Neural cell (in vitro differentiated cells): Measurements from ENCODE around the gene SCAF4. TPM values are rescaled to one million over a fixed set of nuclear protein-coding genes. Genes with fewer than 3 reads are reported as not detected.

ENCODE experiments used
- H2AFZ ChIP-seq: fragments of 200-600, 300-800 bp; sonication (generic), shearing (Covaris generic); 2 replicates; pipeline ENCODE4 v1.6.0; 2014; ENCODE audit warnings: low read depth, mild to moderate bottlenecking, antibody characterized with exemption, low read length, moderate library complexity
- H3F3A ChIP-seq: fragments of 200-600 bp; shearing (Covaris generic); 2 replicates; pipeline ENCODE4 v1.6.1; 2016; ENCODE audit warnings: mild to moderate bottlenecking, moderate library complexity, mixed read lengths, antibody characterized with exemption, low read length; ENCODE audit not compliant: insufficient read depth, poor library complexity, severe bottlenecking
- H3K27ac ChIP-seq: fragments of 200-600, 300-800 bp; sonication (generic), shearing (Covaris generic); 2 replicates; pipeline ENCODE4 v1.5.1; 2014; ENCODE audit warnings: mild to moderate bottlenecking, low read length, moderate library complexity
- H3K27me3 ChIP-seq: fragments of 300-800, 200-600 bp; sonication (generic), shearing (Covaris generic); 2 replicates; pipeline ENCODE4 v1.6.0; 2014; ENCODE audit warnings: mild to moderate bottlenecking, low read depth, low read length, moderate library complexity; ENCODE audit not compliant: insufficient read depth
- H3K36me3 ChIP-seq: fragments of 300-800, 200-600 bp; sonication (generic), shearing (Covaris generic); 2 replicates; pipeline ENCODE4 v1.5.1; 2014; ENCODE audit warnings: mild to moderate bottlenecking, antibody characterized with exemption, low read length, moderate library complexity; ENCODE audit not compliant: insufficient read depth
- H3K4me2 ChIP-seq: fragments of 300-800, 200-600 bp; sonication (generic), shearing (Covaris generic); 2 replicates; pipeline ENCODE4 v1.6.0; 2014; ENCODE audit warnings: mild to moderate bottlenecking, low read length
- H3K4me3 ChIP-seq: fragments of 300-800, 200-600 bp; sonication (generic), shearing (Covaris generic); 2 replicates; pipeline ENCODE4 v1.5.1; 2014; ENCODE audit warnings: mild to moderate bottlenecking, low read length, moderate library complexity
- H3K79me2 ChIP-seq: fragments of 200-600 bp; shearing (Covaris generic); replicated peaks from 2 replicates; pipeline ENCODE4 v1.6.0; 2014; ENCODE audit warnings: mild to moderate bottlenecking, low read length, moderate library complexity; ENCODE audit not compliant: insufficient read depth
- H3K9ac ChIP-seq: fragments of 300-800, 200-600 bp; sonication (generic), shearing (Covaris generic); 2 replicates; pipeline ENCODE4 v1.6.1; 2016; ENCODE audit warnings: mild to moderate bottlenecking, low read length, mixed read lengths
- H3K9me2 ChIP-seq: fragments of 200-600 bp; shearing (Covaris generic); 2 replicates; pipeline ENCODE4 v1.6.1; 2016; ENCODE audit warnings: mild to moderate bottlenecking, low read length, mixed read lengths; ENCODE audit not compliant: insufficient read depth
- H3K9me3 ChIP-seq: fragments of 200-600, 300-800 bp; sonication (generic), shearing (Covaris generic); 2 replicates; pipeline ENCODE4 v1.6.1; 2016; ENCODE audit warnings: mild to moderate bottlenecking, mixed run types, low read length, moderate library complexity, mixed read lengths
- H4K20me1 ChIP-seq: fragments of 200-600 bp; shearing (Covaris generic); 2 replicates; pipeline ENCODE4 v1.6.1; 2016; ENCODE audit warnings: mild to moderate bottlenecking, mixed run types; ENCODE audit not compliant: insufficient read depth
- EP300 ChIP-seq: fragments of 450-650 bp; conservative IDR thresholded peaks from 2 replicates; pipeline ENCODE4 v1.6.1; 2014; ENCODE audit warnings: antibody characterized with exemption, mild to moderate bottlenecking, moderate library complexity; ENCODE audit not compliant: poor library complexity, severe bottlenecking
- EZH2 ChIP-seq: fragments of 200-600, 300-800 bp; shearing (Covaris generic), sonication (generic); IDR thresholded peaks from 2 replicates; pipeline ENCODE4 v1.6.1; 2014; ENCODE audit warnings: antibody characterized with exemption, low read length, borderline replicate concordance, mild to moderate bottlenecking; ENCODE audit not compliant: insufficient read depth, poor library complexity, severe bottlenecking
- MXI1 ChIP-seq: fragments of 450-650 bp; conservative IDR thresholded peaks from 2 replicates; pipeline ENCODE4 v1.6.1; 2014; ENCODE audit warnings: antibody characterized with exemption, mild to moderate bottlenecking; ENCODE audit not compliant: poor library complexity, severe bottlenecking
- POLR2AphosphoS5 ChIP-seq: IDR thresholded peaks from 2 replicates; pipeline ENCODE4 v1.6.1; 2012
- RAD21 ChIP-seq: fragments of 450-650 bp; conservative IDR thresholded peaks from 2 replicates; pipeline ENCODE4 v1.6.1; 2014; ENCODE audit warnings: antibody characterized with exemption, mild to moderate bottlenecking, moderate library complexity
- SMC3 ChIP-seq: fragments of 450-650 bp; conservative IDR thresholded peaks from 2 replicates; pipeline ENCODE4 v1.6.1; 2014; ENCODE audit warnings: antibody characterized with exemption, mild to moderate bottlenecking, moderate library complexity; ENCODE audit not compliant: poor library complexity
- TAF1 ChIP-seq: IDR thresholded peaks from 2 replicates; pipeline ENCODE4 v1.6.1; 2012; ENCODE audit warnings: low read depth
- polyA plus RNA-seq: library from polyadenylated mRNA; depleted of rRNA; stranded (reverse); fragments of >200 nt; gene quantifications from 2 replicates; pipeline ENCODE4 v1.2.3, GENCODE V29; 2014
- TF ChIP-seq, protein P1 (sequence below): fragments of 450-650 bp; IDR thresholded peaks from 2 replicates; pipeline ENCODE4 v1.5.1; 2014; ENCODE audit warnings: antibody characterized with exemption, mild to moderate bottlenecking, moderate library complexity; ENCODE audit not compliant: poor library complexity, severe bottlenecking
- TF ChIP-seq, protein P2 (sequence below): IDR thresholded peaks from 2 replicates; pipeline ENCODE4 v1.6.1; 2012; ENCODE audit warnings: borderline replicate concordance

Gene SCAF4
- polyA plus RNA-seq, 1 donor from 2014 or later = 5.4 TPM

DNA sequence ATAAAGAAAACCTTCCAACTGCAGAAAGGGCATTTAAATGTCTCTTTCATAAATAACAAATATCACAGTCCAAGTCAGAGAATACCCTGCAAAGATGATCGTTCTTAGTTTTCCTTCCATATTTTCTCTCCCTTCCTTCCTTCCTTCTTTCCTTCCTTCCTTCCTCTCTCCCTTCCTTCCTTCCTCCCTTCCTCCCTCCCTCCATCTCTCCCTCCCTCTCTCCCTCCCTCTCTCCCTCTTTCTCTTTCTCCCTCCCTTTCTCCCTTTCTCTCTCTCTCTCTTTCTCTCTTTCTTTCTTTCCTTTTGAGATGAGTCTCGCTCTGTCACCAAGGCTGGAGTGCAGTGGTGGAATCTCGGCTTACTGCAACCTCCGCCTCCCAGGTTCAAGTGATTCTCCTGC lies 29.0 kb upstream of the SCAF4 start:
- no peak overlapping the region for H3K4me2 ChIP-seq
- no peaks in the 10 kb centered on the region for H3K9me2 ChIP-seq
- no peaks in the 10 kb centered on the region for H4K20me1 ChIP-seq
- H3K9me3 ChIP-seq = no peaks in the 10 kb centered on the region
- H3K9ac ChIP-seq = no peak overlapping the region
- no peak overlapping the region for H3K4me3 ChIP-seq
- TF ChIP-seq EP300 (no peak), POLR2AphosphoS5 (no peak), MXI1 (no peak), SMC3 (no peak), TAF1 (no peak), RAD21 (no peak), EZH2 (no peak)
- TF ChIP-seq, protein P1, sequence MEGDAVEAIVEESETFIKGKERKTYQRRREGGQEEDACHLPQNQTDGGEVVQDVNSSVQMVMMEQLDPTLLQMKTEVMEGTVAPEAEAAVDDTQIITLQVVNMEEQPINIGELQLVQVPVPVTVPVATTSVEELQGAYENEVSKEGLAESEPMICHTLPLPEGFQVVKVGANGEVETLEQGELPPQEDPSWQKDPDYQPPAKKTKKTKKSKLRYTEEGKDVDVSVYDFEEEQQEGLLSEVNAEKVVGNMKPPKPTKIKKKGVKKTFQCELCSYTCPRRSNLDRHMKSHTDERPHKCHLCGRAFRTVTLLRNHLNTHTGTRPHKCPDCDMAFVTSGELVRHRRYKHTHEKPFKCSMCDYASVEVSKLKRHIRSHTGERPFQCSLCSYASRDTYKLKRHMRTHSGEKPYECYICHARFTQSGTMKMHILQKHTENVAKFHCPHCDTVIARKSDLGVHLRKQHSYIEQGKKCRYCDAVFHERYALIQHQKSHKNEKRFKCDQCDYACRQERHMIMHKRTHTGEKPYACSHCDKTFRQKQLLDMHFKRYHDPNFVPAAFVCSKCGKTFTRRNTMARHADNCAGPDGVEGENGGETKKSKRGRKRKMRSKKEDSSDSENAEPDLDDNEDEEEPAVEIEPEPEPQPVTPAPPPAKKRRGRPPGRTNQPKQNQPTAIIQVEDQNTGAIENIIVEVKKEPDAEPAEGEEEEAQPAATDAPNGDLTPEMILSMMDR = no peak
- TF ChIP-seq, protein P2, sequence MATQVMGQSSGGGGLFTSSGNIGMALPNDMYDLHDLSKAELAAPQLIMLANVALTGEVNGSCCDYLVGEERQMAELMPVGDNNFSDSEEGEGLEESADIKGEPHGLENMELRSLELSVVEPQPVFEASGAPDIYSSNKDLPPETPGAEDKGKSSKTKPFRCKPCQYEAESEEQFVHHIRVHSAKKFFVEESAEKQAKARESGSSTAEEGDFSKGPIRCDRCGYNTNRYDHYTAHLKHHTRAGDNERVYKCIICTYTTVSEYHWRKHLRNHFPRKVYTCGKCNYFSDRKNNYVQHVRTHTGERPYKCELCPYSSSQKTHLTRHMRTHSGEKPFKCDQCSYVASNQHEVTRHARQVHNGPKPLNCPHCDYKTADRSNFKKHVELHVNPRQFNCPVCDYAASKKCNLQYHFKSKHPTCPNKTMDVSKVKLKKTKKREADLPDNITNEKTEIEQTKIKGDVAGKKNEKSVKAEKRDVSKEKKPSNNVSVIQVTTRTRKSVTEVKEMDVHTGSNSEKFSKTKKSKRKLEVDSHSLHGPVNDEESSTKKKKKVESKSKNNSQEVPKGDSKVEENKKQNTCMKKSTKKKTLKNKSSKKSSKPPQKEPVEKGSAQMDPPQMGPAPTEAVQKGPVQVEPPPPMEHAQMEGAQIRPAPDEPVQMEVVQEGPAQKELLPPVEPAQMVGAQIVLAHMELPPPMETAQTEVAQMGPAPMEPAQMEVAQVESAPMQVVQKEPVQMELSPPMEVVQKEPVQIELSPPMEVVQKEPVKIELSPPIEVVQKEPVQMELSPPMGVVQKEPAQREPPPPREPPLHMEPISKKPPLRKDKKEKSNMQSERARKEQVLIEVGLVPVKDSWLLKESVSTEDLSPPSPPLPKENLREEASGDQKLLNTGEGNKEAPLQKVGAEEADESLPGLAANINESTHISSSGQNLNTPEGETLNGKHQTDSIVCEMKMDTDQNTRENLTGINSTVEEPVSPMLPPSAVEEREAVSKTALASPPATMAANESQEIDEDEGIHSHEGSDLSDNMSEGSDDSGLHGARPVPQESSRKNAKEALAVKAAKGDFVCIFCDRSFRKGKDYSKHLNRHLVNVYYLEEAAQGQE = no peak
- no peaks in the 10 kb centered on the region for H3K27me3 ChIP-seq
- H3K27ac ChIP-seq = no peak overlapping the region
- H3K36me3 ChIP-seq = no peaks in the 10 kb centered on the region
- no peaks in the 10 kb centered on the region for H3K79me2 ChIP-seq
- H3F3A ChIP-seq = no peaks in the 10 kb centered on the region
- H2AFZ ChIP-seq = no peak overlapping the region

GRCh38 chr21:31756787-31757186 lies 24.9 kb upstream of the SCAF4 start:
- H3F3A ChIP-seq = no peaks in the 10 kb centered on the region
- H3K36me3 ChIP-seq = no peaks in the 10 kb centered on the region
- H2AFZ ChIP-seq = no peak overlapping the region
- H3K79me2 ChIP-seq = no peaks in the 10 kb centered on the region
- H3K4me2 ChIP-seq = no peak overlapping the region
- no peak overlapping the region for H3K27ac ChIP-seq
- TF ChIP-seq MXI1 (no peak), RAD21 (no peak), POLR2AphosphoS5 (no peak), SMC3 (no peak)
- no peaks in the 10 kb centered on the region for H3K27me3 ChIP-seq
- no peak overlapping the region for H3K9ac ChIP-seq
- H3K9me2 ChIP-seq = no peaks in the 10 kb centered on the region
- H4K20me1 ChIP-seq = no peaks in the 10 kb centered on the region
- H3K4me3 ChIP-seq = no peak overlapping the region
- no peaks in the 10 kb centered on the region for H3K9me3 ChIP-seq

GRCh38 chr21:31755027-31755426 lies 23.1 kb upstream of the SCAF4 start:
- no peaks in the 10 kb centered on the region for H3K36me3 ChIP-seq
- no peak overlapping the region for H3K4me2 ChIP-seq
- no peaks in the 10 kb centered on the region for H3K9me2 ChIP-seq
- no peak overlapping the region for H3K4me3 ChIP-seq
- no peaks in the 10 kb centered on the region for H3K79me2 ChIP-seq
- no peak overlapping the region for H3K9ac ChIP-seq
- H2AFZ ChIP-seq = no peak overlapping the region
- H3K27me3 ChIP-seq = no peaks in the 10 kb centered on the region
- no peak overlapping the region for H3K27ac ChIP-seq
- TF ChIP-seq TAF1 (no peak), RAD21 (no peak), SMC3 (no peak), EP300 (no peak), MXI1 (no peak), EZH2 (no peak), POLR2AphosphoS5 (no peak)
- TF ChIP-seq, protein P1 = no peak
- TF ChIP-seq, protein P2 = no peak
- no peaks in the 10 kb centered on the region for H4K20me1 ChIP-seq
- no peaks in the 10 kb centered on the region for H3F3A ChIP-seq
- H3K9me3 ChIP-seq = no peaks in the 10 kb centered on the region
